Neural progenitor cell (in vitro differentiated cells): ENCODE results near the gene TNFSF8.

Source experiments
- CTCF ChIP-seq: fragments of 200-600 bp; sonication (generic); IDR thresholded peaks from 2 replicates; pipeline ENCODE4 v1.5.1; 2017; ENCODE audit warnings: antibody characterized with exemption, mild to moderate bottlenecking
- EZH2 ChIP-seq: fragments of 200-600 bp; sonication (generic); IDR thresholded peaks from 2 replicates; pipeline ENCODE4 v1.6.1; 2017; ENCODE audit warnings: antibody characterized with exemption, mild to moderate bottlenecking, moderate library complexity
- EZH2phosphoT487 ChIP-seq: fragments of 200-600 bp; sonication (generic); IDR thresholded peaks from 2 replicates; pipeline ENCODE4 v1.6.1; 2017; ENCODE audit warnings: antibody characterized with exemption

GRCh38 chr9:114972510-114973136 lies 42.2 kb upstream of the TNFSF8 start:
- no peak for TF ChIP-seq CTCF
- no peak for TF ChIP-seq EZH2
- TF ChIP-seq EZH2phosphoT487 = no peak
